Embryonic facial prominence (tissue), 1 donor: ENCODE measurements around the gene UPF2.
A peak's percentile ranks its signal among the peaks of the same experiment; 100 is the strongest.
"Not testable (repeated sequence)": the region's sequence is repeated elsewhere in the genome, so short reads cannot be mapped to it uniquely, and the experiment has no call there.

ENCODE experiments used
- DNase-seq: peaks from one replicate; pipeline ENCODE4 v3.0.0-alpha.2; 2016; ENCODE audit errors: extremely low spot score

Gene UPF2

DNA sequence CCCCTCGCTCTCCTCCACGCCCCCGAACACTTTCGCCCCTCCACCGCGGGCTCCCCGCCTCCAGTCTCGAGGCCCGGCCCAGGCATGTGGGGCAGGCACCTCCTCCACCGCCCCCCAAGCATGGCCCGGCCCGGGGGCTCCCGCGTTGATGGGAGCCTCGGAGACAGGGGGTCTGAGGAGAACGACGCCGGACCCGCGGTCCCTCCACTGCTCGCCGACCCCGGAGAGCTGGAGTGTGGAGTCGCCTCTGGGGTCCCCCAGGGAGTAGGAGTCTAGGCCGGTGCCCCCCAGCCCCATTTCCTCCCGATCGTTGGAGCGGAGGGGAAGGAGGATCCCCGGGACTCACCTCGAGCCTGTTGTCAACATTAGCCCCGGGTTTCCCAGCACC lies 206 bp downstream of the UPF2 start:
- DNase-seq: peak; percentile 25

DNA sequence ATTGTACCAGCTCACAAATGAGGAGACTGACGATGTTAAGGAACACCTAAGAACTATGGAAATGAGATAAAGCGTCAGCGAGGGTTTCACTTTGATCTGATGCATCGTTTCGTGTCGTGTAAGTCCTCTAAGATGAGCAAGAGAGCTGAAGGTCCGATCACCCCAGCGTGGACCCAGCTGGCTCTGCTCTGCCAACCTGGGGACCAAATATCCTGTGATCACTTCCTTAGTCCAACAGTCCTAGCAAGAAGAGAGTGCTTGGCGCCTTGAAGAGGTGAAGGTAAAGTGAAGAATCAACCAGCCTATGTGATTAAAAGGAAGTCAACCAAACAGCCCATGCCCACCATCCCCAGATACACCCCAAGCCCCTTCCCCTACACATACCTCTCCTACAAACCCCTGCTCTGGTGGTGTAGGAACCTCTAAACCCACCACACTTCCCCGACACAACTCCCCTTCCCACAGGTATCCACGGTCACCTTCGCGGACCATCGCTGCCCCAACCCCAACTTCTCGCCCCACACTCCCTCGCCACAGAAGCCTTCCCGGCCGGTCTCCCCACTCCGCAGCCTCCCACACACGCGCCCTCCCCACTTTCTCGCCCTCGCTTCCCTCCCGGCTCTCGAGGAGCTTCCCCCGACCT lies 722 bp downstream of the UPF2 start:
- DNase-seq: no peak

DNA sequence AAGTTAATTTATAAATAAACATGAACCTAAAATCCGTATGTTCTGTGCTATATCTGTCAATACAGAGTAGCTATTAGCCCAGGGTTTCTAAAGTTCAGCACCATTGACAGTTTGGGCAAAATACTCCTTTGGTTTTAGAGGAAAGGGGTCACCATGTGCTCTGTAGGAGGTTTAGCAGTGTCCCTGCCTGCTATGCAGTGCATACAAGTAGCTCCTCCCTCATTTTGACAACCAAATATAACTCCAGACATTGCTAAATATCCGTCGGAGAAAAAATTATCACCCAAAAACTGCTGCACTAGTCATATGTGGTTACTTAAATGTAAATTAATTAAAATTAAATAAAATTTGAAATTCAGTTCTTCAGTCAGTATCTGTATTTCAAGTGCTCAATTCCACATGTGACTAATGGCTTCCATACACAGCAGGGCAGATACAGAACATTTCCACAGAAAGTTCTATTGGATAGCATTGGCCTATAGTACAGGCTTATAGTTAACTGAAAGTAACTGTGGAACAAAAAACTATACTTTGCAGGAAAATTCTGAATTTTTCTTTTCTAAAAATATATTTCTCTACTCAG lies 6.4 kb downstream of the UPF2 start:
- DNase-seq: no peak

DNA sequence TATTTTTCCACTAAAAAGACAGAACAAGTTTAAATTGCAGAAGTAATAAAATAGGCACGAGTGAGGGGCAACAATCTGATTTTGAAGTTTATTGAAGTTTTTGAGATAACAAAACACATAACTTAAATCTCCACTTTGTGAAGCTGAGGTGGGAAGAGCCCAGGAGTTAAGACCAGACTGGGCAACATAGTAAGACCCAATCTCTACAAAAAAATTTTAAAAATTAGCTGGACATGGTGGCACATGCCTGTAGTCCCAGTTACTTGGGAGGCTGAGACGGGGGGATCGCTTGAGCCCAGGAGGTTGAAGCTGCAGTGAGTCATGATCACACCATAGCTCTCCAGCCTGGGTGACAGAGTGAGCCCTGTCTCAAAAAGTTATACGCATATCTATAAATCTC lies 11.2 kb downstream of the UPF2 start:
- DNase-seq: no peak

DNA sequence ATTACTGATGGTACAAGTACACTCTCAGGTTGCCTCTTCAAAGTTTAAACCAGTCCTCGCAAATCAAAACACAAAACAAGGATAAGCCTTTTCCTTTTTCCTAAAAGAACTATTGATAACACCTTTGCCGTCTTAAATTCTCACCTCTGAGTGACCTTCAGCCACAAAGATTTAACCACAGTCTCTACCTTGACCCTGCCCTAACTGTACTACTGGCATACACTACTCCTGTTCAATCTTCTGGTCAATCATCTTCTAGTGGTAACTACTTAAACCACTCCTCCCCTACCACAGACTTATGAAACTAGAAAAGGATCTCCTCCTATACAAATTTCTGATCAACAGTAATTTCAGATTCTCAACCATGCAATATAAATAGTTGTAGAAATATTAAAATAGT lies 15.1 kb downstream of the UPF2 start:
- no peak for DNase-seq

DNA sequence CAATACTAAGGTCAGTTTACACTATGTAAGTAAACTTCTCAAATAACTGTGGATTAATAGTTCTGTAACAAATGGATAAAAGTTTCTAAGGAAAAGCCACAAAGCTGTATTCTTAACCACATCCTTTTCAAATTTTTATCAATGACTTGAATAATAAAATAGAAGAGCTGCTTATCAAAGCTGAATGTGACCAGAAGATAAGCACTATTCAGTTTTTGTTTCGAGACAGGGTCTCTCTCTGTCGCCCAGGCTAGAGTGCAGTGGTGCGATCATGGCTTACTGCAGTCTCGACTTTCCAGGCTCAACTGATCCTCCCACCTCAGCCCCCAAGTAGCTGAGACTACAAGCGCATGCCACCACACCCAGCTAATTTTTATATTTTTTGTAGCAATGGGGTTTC lies 17.0 kb downstream of the UPF2 start:
- DNase-seq: no peak

DNA sequence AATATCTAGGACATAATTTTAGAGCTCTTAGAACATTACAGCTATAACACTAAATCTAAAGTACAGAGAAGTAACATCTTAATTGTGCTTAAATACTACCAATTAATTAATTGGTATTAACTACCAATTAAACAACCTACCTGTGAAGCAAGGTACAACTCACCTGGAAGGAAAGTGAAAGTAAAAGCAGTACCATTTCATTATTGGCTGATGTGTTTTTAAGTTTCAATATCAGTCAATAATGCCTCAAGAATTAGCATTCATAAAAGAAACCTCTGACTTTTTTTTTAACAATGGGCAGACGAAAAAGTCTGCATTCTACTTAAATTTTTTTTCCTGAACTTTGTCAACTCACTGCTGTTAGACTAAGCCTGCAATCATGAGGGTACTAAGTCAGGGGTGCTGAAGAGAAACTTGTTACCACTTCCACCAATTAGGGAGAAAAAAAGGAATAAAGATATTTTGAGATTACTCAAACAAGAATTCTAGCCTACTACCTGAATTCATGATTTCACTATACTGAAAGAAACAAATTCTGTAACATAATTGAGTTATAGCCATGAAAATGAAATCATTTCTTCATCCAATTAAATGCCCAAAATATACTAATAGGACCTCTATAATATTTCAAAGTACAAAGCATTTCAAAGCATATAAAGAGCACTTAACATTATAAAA lies 19.9 kb downstream of the UPF2 start:
- no peak for DNase-seq

DNA sequence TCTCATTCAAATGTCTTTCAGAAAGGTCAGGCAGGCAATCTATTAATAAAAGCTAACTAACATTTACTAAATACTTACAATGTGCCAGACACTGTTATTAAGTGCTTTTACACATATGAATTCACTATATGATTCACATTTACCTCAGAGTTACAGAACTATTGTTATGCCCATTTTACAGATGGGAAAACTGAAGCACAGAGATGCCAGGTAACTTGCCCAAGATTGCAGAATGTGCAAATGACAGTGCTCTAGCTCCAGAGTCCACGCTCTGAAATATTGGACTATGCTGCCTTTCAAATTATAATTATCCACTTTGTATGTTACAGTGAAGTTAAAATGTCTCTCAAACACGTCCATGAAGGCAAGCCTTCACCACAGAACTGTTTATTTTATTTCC lies 22.0 kb downstream of the UPF2 start:
- no peak for DNase-seq

DNA sequence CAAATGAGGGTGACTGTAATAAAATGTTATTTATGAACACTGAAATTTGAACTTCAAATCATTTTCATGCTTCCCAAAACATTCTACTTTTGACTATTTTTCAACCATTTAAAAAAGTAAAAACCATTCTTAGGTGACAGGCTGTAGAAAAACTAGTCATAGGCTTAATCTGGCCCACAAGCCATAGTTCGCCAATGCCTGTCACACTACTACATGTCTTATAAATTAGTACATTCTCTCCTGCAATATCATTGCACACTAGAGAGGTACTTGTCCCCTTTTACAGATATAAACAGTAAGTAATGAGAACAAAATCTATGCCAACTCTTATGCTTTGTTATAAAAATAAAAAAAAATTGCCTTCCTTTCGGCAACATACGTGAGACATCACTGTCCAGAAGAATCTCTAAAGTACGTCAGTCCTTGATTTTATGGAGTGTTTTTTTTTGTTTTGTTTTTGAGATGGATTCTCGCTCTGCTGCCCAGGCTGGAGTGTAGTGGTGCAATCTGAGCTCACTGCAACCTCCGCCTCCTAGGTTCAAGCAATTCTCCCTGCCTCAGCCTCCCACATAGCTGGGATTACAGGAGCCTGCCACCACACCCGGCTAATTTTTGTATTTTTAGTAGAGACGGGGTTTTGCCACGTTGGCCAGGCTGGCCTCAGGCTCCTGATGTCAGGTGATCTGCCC lies 23.2 kb downstream of the UPF2 start:
- no peak for DNase-seq

DNA sequence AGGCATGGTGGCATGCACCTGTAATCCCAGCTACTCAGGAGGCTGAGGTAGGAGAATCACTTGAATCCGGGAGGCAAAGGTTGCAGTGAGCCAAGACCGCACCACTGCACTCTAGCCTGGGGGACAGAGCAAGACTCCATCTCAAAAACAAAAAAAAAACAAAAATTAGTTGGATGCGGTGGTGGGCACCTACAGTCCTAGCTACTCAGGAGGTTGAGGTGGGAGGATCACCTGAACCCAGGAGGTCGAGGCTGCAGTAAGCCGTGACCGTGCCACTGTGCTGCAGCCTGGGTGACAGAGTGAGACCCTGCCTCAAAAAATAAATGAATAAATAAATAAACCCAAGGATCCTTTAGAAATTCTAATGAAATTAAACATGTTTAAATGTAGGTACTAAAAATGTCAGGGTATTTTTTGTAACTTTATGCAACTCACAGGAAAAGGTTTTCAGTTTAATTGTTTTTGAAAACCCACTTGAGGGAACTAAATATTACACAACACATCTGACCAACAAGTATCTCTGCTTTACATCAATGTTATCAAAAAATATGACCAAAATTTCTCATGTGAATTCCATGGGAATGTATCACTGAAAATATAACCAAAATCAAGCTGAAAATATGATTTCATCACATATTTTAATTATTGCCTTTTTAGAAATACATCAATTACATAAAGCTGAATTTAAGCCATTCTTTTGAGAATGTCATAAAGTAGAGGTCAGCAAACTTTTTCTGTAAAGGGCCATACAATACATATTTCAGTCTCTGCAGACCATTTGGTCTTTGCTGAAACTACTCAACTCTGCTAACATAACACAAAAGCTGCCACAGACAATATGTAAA lies 23.9 kb downstream of the UPF2 start:
- DNase-seq: no peak

DNA sequence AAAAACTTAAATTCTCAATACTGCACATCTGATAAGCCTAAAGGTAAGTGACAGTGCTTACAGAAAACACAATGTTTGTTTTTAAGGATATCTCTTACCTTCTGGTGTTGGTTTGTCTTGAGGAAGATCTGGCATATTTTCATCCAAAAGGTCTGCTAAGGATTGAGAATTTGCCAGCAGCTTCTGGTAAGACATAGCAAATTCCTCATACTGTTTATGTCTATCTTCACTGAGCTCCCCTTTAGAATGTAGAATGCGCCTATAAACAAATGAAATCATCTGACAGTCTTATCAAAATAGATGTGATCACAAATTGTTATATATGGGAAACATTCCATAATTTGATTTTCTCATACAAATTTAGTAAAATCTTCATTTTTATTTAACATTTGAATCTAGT lies 28.7 kb downstream of the UPF2 start:
- no peak for DNase-seq

DNA sequence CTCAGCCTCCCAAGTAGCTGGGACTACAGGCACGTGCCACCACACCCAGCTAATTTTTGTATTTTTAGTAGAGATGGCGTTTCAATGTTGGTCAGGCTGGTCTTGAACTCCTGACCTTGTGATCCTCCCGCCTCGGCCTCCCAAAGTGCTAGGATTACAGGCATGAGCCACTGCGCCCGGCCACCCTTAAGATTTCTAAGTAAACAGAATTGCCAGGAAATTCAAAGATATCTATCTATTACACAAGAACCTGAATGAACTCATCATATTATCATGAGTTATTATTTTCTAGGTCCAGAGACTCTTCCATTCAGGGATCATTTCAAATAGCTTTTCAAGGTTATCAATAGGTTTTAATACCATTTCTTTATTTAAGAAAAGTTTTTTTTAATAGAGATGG lies 29.2 kb downstream of the UPF2 start:
- DNase-seq: not testable (repeated sequence)

DNA sequence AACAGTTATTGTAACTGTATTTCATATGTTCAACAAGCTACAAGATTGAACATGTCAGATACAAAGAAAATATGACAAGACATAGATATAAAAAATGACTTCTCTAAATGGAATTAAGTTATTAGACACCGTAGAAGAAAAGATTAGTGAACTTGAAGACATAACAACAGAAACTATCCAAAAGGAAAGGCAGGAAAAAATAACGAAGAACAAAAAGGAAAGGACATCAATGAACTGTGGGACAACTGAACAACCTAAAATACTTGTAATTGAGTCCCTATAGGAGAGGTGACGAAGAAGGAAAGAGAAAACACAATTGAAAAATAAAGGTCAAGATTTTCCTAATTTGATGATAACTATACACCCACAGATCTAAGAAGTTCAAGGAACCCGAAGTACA lies 32.3 kb downstream of the UPF2 start:
- no peak for DNase-seq

DNA sequence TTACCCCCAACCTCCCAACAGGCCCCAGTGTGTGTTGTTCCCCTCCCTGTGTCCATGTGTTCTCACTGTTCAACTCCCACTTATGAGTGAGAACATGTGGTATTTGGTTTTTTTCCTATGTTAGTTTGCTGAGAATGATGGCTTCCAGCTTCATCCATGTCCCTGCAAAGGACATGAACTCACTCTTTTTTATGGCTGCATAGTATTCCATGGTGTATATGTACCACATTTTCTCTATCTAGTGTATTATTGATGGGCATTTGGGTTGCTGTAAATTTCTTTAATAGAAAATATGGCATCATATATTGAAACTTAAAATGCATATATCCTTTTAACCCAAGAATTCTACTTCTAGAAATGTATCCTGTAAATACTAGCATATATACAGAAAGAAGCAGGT lies 33.8 kb downstream of the UPF2 start:
- DNase-seq: not testable (repeated sequence)

DNA sequence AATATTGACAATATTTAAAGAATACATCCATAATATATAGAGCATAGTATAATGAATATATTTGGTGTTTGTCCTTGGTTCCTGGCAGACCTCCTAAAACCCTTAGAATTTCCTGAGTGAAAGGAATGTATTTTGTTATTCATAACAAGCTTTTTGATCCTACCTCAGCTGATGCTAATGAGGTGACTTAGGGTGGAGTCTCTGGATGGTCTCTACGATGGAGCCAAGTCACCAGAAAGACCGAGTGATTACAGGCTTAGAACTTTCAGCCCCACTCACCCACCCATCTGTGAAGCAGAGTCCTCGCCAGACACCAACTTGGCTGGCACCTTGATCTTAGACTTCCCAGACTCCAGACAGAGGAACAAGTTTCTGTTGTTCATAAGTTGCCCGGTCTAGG lies 35.9 kb downstream of the UPF2 start:
- no peak for DNase-seq

DNA sequence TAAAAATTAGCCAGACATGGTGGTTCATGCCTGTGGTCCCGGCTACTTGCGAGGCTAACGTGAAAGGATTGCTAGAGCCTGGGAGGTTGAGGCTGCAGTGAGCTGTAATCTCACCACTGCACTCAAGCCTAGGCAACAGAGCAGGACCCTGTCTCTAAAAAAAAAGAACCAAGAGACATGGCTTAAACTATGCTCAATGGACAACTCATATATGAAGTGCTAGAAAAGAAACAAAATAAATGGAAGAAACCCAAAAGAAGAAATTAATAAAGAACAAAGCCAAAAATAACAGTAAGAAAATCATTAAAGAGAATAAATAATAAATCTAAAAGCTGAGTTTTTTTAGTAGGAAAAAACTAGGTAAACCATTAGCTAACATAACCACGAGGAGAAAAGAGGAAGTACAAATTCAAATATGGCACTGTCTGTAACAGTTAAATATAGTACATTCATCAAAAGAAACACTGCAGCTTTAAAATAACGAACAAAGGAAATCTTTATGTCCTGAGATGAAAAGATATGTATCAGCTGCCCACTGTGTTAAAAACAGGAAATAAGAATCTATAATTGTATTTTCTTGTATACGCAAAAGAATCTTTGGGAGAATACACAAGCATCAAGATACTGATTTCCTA lies 48.7 kb downstream of the UPF2 start:
- no peak for DNase-seq

DNA sequence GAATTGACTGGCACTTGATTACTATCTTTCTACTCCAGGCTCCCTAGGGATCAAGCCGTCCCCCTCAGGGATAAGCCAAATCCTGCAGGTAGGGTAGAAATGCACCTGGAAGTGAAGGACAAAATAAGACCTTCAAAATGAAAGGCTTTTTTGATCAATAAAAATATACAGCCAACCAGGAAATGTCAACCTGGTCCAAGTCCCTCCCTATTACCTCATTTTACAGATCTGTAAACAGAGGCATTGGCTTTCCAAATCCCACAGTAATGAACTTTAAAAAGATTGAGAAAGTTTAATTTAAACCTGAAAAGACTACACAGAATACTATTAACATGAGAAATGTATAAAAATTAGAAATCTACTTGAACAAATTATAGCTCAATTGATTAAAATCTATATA lies 53.7 kb downstream of the UPF2 start:
- no peak for DNase-seq

DNA sequence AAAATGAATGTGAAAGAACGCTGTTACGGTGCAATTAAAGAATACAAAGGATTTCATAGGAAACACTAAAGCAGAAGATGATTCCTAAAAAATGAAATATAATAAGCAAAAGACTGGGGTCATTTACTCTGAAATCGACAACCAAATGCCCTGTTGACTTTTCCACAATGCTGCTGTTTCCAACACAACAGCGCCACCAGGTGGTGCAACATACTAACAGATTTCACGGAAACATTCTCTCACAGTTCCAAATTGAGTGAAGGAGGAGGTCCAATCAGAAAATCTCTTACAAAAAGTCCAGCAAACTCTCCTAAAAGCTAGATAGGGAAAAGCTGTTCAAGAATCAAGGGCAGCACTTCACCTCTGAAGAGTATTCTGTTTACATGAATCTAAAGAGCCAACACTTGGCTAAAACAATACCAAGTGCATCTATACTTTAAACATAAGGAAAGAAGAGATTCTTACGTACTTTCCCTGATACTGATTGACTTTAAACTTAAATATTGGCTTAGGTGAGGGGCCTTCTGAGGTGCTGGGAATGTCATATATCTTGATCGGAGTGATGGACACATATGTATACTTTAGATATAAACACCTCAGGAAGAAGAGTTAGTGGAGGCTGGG lies 55.9 kb downstream of the UPF2 start:
- DNase-seq: peak; percentile 14

DNA sequence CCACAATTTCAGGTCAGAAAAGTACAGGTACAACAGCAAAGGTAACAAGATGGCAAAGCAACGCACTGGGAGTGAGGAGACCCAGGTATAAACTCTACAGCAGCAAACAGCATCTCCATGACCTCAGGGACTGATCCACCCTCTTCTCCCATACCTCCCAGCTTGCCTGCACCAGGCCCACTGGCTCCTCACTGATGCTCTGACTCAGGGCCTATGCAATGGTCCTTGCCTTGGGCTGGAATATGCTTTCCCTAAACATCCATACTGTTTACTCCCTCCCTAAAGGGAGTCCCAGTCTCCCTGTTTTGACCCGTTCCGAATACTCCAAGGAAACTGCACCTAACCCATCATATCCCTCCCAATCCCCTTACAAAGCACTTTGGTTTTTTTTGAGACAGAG lies 60.4 kb downstream of the UPF2 start:
- no peak for DNase-seq

DNA sequence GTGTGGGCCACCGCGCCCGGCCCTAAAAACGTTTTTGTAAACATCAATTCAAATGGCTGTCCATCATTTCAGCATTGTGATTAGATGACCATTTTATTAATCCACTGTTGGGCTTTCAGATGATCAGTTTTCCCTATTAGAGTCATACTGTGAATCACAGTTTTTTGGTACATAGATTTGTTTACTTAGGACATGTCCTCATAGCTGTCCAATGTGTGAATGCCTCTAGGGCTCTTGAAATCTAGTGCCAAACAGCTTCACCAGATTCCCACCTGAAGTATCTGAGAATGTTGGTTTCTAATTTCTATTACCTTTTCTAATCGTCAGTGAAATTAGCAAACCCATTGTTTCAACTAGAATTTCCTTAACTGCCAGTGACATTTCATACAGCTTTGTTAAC lies 66.8 kb downstream of the UPF2 start:
- DNase-seq: no peak

DNA sequence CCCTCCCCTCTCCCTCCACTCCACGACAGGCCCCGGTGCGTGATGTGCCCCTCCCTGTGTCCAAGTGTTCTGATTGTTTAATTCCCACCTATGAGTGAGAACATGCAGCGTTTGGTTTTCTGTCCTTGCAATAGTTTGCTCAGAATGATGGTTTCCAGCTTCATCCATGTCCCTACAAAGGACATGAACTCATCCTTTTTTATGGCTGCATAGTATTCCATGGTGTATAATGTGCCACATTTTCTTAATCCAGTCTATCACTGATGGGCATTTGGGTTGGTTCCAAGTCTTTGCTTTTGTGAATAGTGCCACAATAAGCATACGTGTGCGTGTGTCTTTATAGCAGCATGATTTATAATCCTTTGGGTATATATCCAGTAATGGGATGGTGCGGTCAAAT lies 70.1 kb downstream of the UPF2 start:
- not testable (repeated sequence) for DNase-seq
